Neural progenitor cell (in vitro differentiated cells): Measurements from ENCODE around the gene PCNX1. TPM values are rescaled to one million over a fixed set of nuclear protein-coding genes. Genes with fewer than 3 reads are reported as not detected.

Source experiments
- DNase-seq: peaks from one replicate; pipeline ENCODE4 v3.0.0-alpha.2; 2016; ENCODE audit warnings: low spot score
- H2AFZ ChIP-seq: fragments of 200-600 bp; sonication (generic); replicated peaks from 2 replicates; pipeline ENCODE4 v1.6.1; 2016; ENCODE audit warnings: antibody characterized with exemption
- H3F3A ChIP-seq: fragments of 200-600 bp; sonication (generic); 2 replicates; pipeline ENCODE4 v1.6.1; 2016; ENCODE audit warnings: antibody characterized with exemption, low read depth
- H3K27ac ChIP-seq: fragments of 200-600 bp; sonication (generic); 2 replicates; pipeline ENCODE4 v1.5.1; 2016; ENCODE audit warnings: mild to moderate bottlenecking
- H3K27me3 ChIP-seq: fragments of 200-600 bp; sonication (generic); 2 replicates; pipeline ENCODE4 v1.6.1; 2016; ENCODE audit warnings: mild to moderate bottlenecking, moderate library complexity
- H3K36me3 ChIP-seq: fragments of 200-600 bp; sonication (generic); 2 replicates; pipeline ENCODE4 v1.5.1; 2016
- H3K4me1 ChIP-seq: fragments of 200-600 bp; sonication (generic); 2 replicates; pipeline ENCODE4 v1.6.1; 2016; ENCODE audit warnings: mixed run types
- H3K4me2 ChIP-seq: fragments of 200-600 bp; sonication (generic); 2 replicates; pipeline ENCODE4 v1.6.1; 2016
- H3K4me3 ChIP-seq: fragments of 200-600 bp; sonication (generic); 2 replicates; pipeline ENCODE4 v1.5.1; 2016
- H3K79me2 ChIP-seq: fragments of 200-600 bp; sonication (generic); 2 replicates; pipeline ENCODE4 v1.6.1; 2016; ENCODE audit warnings: low read depth
- H3K9ac ChIP-seq: fragments of 200-600 bp; sonication (generic); 2 replicates; pipeline ENCODE4 v1.6.1; 2016
- H3K9me3 ChIP-seq: fragments of 200-600 bp; sonication (generic); 2 replicates; pipeline ENCODE4 v1.5.1; 2016; ENCODE audit warnings: low read depth
- H4K20me1 ChIP-seq: fragments of 200-600 bp; sonication (generic); 2 replicates; pipeline ENCODE4 v1.6.1; 2016; ENCODE audit warnings: low read depth
- H3K27ac Mint-ChIP-seq: 3 replicates; pipeline ENCODE4 v1.8.0; 2021; ENCODE audit warnings: mixed read lengths
- H3K27me3 Mint-ChIP-seq: 2 replicates; pipeline ENCODE4 v1.8.0; 2022; ENCODE audit warnings: low read depth, mild to moderate bottlenecking, inconsistent platforms, moderate library complexity, mixed read lengths; ENCODE audit not compliant: insufficient read depth
- H3K36me3 Mint-ChIP-seq: 3 replicates; pipeline ENCODE4 v1.8.0; 2021; ENCODE audit warnings: mixed read lengths
- H3K4me1 Mint-ChIP-seq: 3 replicates; pipeline ENCODE4 v1.8.0; 2021; ENCODE audit warnings: mixed read lengths
- H3K4me3 Mint-ChIP-seq: 3 replicates; pipeline ENCODE4 v1.8.0; 2021; ENCODE audit warnings: mild to moderate bottlenecking, moderate library complexity, mixed read lengths
- H3K9me3 Mint-ChIP-seq: 3 replicates; pipeline ENCODE4 v1.8.0; 2020; ENCODE audit warnings: mixed read lengths
- EZH2 ChIP-seq: fragments of 200-600 bp; sonication (generic); IDR thresholded peaks from 2 replicates; pipeline ENCODE4 v1.6.1; 2017; ENCODE audit warnings: antibody characterized with exemption, mild to moderate bottlenecking, moderate library complexity
- EZH2phosphoT487 ChIP-seq: fragments of 200-600 bp; sonication (generic); IDR thresholded peaks from 2 replicates; pipeline ENCODE4 v1.6.1; 2017; ENCODE audit warnings: antibody characterized with exemption
- total RNA-seq: library from RNA; depleted of rRNA; stranded (reverse); fragments of >200 nt; gene quantifications from 2 replicates; pipeline ENCODE4 v1.2.3, GENCODE V29; 2015; ENCODE audit warnings: low replicate concordance
- TF ChIP-seq, protein P1 (sequence below): fragments of 200-600 bp; sonication (generic); IDR thresholded peaks from 2 replicates; pipeline ENCODE4 v1.5.1; 2017; ENCODE audit warnings: antibody characterized with exemption, mild to moderate bottlenecking

Gene PCNX1
- total RNA-seq, 1 donor from 2014 or later, result 48.6 TPM

DNA sequence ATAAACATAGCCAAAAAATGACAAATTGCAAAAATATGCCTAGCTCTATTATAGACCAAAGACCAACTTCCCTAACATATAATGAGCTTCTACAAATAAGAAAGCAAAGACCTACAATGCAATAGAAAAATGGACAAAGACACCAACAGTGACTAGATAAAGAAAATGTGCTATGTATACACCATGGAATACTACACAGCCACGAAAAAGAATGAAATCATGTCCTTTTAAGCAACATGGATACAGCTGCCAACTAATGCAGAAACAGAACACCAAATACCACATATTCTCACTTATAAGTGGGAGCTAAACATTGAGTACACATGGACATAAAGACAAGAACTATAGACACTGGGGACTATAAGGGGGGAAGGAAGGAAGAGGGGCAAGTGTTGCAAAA is 10.9 kb upstream of the PCNX1 start:
- Mint-ChIP-seq H3K36me3 (no peaks in the 10 kb centered on the region), H3K9me3 (no peaks in the 10 kb centered on the region), H3K4me1 (peaks cover 16% of the 10 kb centered on the region), H3K27me3 (peaks cover 7% of the 10 kb centered on the region), H3K27ac (no peak overlapping the region), H3K4me3 (no peak overlapping the region)
- no peaks in the 10 kb centered on the region for H4K20me1 ChIP-seq
- H3K27ac ChIP-seq, result no peak overlapping the region
- no peak for DNase-seq
- no peaks in the 10 kb centered on the region for H3K36me3 ChIP-seq
- no peaks in the 10 kb centered on the region for H3K9me3 ChIP-seq
- peaks cover 5% of the 10 kb centered on the region for H3K4me1 ChIP-seq
- no peak overlapping the region for H3K9ac ChIP-seq
- no peak overlapping the region for H2AFZ ChIP-seq
- H3K27me3 ChIP-seq, result no peaks in the 10 kb centered on the region
- H3K4me2 ChIP-seq, result no peak overlapping the region
- H3K4me3 ChIP-seq, result no peak overlapping the region
- no peaks in the 10 kb centered on the region for H3K79me2 ChIP-seq
- TF ChIP-seq EZH2phosphoT487, result no peak
- TF ChIP-seq, protein P1, sequence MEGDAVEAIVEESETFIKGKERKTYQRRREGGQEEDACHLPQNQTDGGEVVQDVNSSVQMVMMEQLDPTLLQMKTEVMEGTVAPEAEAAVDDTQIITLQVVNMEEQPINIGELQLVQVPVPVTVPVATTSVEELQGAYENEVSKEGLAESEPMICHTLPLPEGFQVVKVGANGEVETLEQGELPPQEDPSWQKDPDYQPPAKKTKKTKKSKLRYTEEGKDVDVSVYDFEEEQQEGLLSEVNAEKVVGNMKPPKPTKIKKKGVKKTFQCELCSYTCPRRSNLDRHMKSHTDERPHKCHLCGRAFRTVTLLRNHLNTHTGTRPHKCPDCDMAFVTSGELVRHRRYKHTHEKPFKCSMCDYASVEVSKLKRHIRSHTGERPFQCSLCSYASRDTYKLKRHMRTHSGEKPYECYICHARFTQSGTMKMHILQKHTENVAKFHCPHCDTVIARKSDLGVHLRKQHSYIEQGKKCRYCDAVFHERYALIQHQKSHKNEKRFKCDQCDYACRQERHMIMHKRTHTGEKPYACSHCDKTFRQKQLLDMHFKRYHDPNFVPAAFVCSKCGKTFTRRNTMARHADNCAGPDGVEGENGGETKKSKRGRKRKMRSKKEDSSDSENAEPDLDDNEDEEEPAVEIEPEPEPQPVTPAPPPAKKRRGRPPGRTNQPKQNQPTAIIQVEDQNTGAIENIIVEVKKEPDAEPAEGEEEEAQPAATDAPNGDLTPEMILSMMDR, result no peak
- TF ChIP-seq EZH2, result no peak
- H3F3A ChIP-seq, result no peaks in the 10 kb centered on the region

- Mint-ChIP-seq H3K27me3 (peaks cover 7% of the 10 kb centered on the region), H3K36me3 (no peaks in the 10 kb centered on the region), H3K4me1 (peaks cover 16% of the 10 kb centered on the region), H3K9me3 (no peaks in the 10 kb centered on the region), H3K4me3 (no peak overlapping the region), H3K27ac (no peak overlapping the region)
- TF ChIP-seq, protein P1, result no peak
- TF ChIP-seq EZH2, result no peak
- no peak for TF ChIP-seq EZH2phosphoT487
- no peak overlapping the region for H3K9ac ChIP-seq
- H3K4me3 ChIP-seq, result no peak overlapping the region
- peaks cover 5% of the 10 kb centered on the region for H3K4me1 ChIP-seq
- no peaks in the 10 kb centered on the region for H3F3A ChIP-seq
- no peaks in the 10 kb centered on the region for H4K20me1 ChIP-seq
- H3K27ac ChIP-seq, result no peak overlapping the region
- no peak overlapping the region for H3K4me2 ChIP-seq
- no peaks in the 10 kb centered on the region for H3K36me3 ChIP-seq
- no peaks in the 10 kb centered on the region for H3K79me2 ChIP-seq
- H3K27me3 ChIP-seq, result no peaks in the 10 kb centered on the region
- H2AFZ ChIP-seq, result no peak overlapping the region
- no peak for DNase-seq
- no peaks in the 10 kb centered on the region for H3K9me3 ChIP-seq
These were observed 10.3 kb upstream of the PCNX1 start for GRCh38 chr14:70896981-70897380.

- no peaks in the 10 kb centered on the region for H3K27me3 ChIP-seq
- H3K79me2 ChIP-seq, result no peaks in the 10 kb centered on the region
- H3K36me3 ChIP-seq, result no peaks in the 10 kb centered on the region
- H3K4me3 Mint-ChIP-seq, result no peak overlapping the region
- H3K27me3 Mint-ChIP-seq, result peaks cover 4% of the 10 kb centered on the region
- H3K27ac Mint-ChIP-seq, result no peak overlapping the region
- no peak for DNase-seq
- no peaks in the 10 kb centered on the region for H4K20me1 ChIP-seq
- no peak overlapping the region for H3K27ac ChIP-seq
- no peaks in the 10 kb centered on the region for H3F3A ChIP-seq
- no peaks in the 10 kb centered on the region for H3K9me3 Mint-ChIP-seq
- H2AFZ ChIP-seq, result no peak overlapping the region
- no peaks in the 10 kb centered on the region for H3K9me3 ChIP-seq
- H3K4me1 Mint-ChIP-seq, result peaks cover 16% of the 10 kb centered on the region
- H3K36me3 Mint-ChIP-seq, result no peaks in the 10 kb centered on the region
- TF ChIP-seq, protein P1, result no peak
- TF ChIP-seq EZH2 (no peak), EZH2phosphoT487 (no peak)
- H3K9ac ChIP-seq, result no peak overlapping the region
- H3K4me3 ChIP-seq, result no peak overlapping the region
- H3K4me1 ChIP-seq, result peaks cover 5% of the 10 kb centered on the region
- H3K4me2 ChIP-seq, result no peak overlapping the region
These were observed 9.8 kb upstream of the PCNX1 start for GRCh38 chr14:70897464-70897863.
